Neuronal stem cell (in vitro differentiated cells): Measurements from ENCODE around the gene SORCS3.

Source experiments
- DNase-seq: peaks from one replicate; pipeline ENCODE4 v3.0.0-alpha.2; 2013; ENCODE audit warnings: low spot score
- H2AFZ ChIP-seq: one replicate; pipeline ENCODE4 v1.6.1; 2013; ENCODE audit warnings: mild to moderate bottlenecking, low read length, inconsistent platforms
- H2AK5ac ChIP-seq: 2 replicates; pipeline ENCODE4 v1.6.1; 2013; ENCODE audit warnings: low read depth, mild to moderate bottlenecking, inconsistent platforms, low read length, moderate library complexity, mixed read lengths
- H2BK120ac ChIP-seq: 2 replicates; pipeline ENCODE4 v1.6.1; 2013; ENCODE audit warnings: low read depth, mild to moderate bottlenecking, inconsistent platforms, low read length, moderate library complexity, mixed read lengths
- H2BK12ac ChIP-seq: one replicate; pipeline ENCODE4 v1.6.1; 2013; ENCODE audit warnings: low read length, inconsistent platforms
- H2BK15ac ChIP-seq: 2 replicates; pipeline ENCODE4 v1.6.1; 2013; ENCODE audit warnings: mild to moderate bottlenecking, low read length, inconsistent platforms, mixed read lengths
- H2BK5ac ChIP-seq: one replicate; pipeline ENCODE4 v1.6.1; 2013; ENCODE audit warnings: inconsistent platforms, mild to moderate bottlenecking, low read length, moderate library complexity
- H3K14ac ChIP-seq: one replicate; pipeline ENCODE4 v1.6.1; 2013; ENCODE audit warnings: low read length, inconsistent platforms
- H3K18ac ChIP-seq: 2 replicates; pipeline ENCODE4 v1.6.1; 2013; ENCODE audit warnings: low read length, inconsistent platforms
- H3K23ac ChIP-seq: 2 replicates; pipeline ENCODE4 v1.6.1; 2013; ENCODE audit warnings: low read depth, mild to moderate bottlenecking, mixed read lengths, low read length, inconsistent platforms; ENCODE audit not compliant: poor library complexity
- H3K27ac ChIP-seq: replicated peaks from 3 replicates; pipeline ENCODE4 v1.5.1; 2013; ENCODE audit warnings: low read length, inconsistent platforms
- H3K27me3 ChIP-seq, 3 experiments: 2 replicates each; pipeline ENCODE4 v1.6.1; 2013; ENCODE audit warnings: low read length in 3 of 3, mild to moderate bottlenecking in 2 of 3, inconsistent platforms in 1 of 3, low read depth in 1 of 3, mixed read lengths in 1 of 3, moderate library complexity in 1 of 3; ENCODE audit not compliant: control insufficient read depth in 3 of 3, insufficient read depth in 3 of 3
- H3K36me3 ChIP-seq, 2 donors: replicated peaks in 1 of 2; 2 replicates each; pipeline ENCODE4 v1.6.1; 2013; ENCODE audit warnings: low read length in 2 of 2; ENCODE audit not compliant: control insufficient read depth in 2 of 2, insufficient read depth in 2 of 2
- H3K4ac ChIP-seq: 2 replicates; pipeline ENCODE4 v1.6.1; 2013; ENCODE audit warnings: inconsistent platforms, mild to moderate bottlenecking, low read length, moderate library complexity
- H3K4me1 ChIP-seq, 2 donors: 1 replicate in 1 of 2; 2 replicates in 1 of 2; pipeline ENCODE4 v1.6.1; 2013; ENCODE audit warnings: low read length in 2 of 2, low read depth in 1 of 2; ENCODE audit not compliant: control insufficient read depth in 2 of 2, insufficient read depth in 1 of 2
- H3K4me2 ChIP-seq: one replicate; pipeline ENCODE4 v1.6.1; 2013; ENCODE audit warnings: mild to moderate bottlenecking, low read length, inconsistent platforms; ENCODE audit not compliant: insufficient read depth, poor library complexity, severe bottlenecking
- H3K4me3 ChIP-seq, 2 donors: 2 replicates each; pipeline ENCODE4 v1.5.1; 2013; ENCODE audit warnings: low read length in 2 of 2, mild to moderate bottlenecking in 2 of 2, inconsistent platforms in 1 of 2, moderate library complexity in 1 of 2
- H3K79me1 ChIP-seq: one replicate; pipeline ENCODE4 v1.6.1; 2013; ENCODE audit warnings: low read depth, mild to moderate bottlenecking, inconsistent platforms, low read length, moderate library complexity
- H3K9ac ChIP-seq: one replicate; pipeline ENCODE4 v1.6.1; 2013; ENCODE audit warnings: mild to moderate bottlenecking, low read depth, low read length, inconsistent platforms; ENCODE audit not compliant: poor library complexity
- H3K9me3 ChIP-seq, 2 donors: replicated peaks in 1 of 2; 2 replicates each; pipeline versions ENCODE3 to v1.6.1; 2013; ENCODE audit warnings: low read length in 2 of 2, mild to moderate bottlenecking in 2 of 2, inconsistent platforms in 1 of 2, low read depth in 1 of 2, mixed read lengths in 1 of 2, moderate library complexity in 1 of 2; ENCODE audit not compliant: control insufficient read depth in 2 of 2, insufficient read depth in 1 of 2
- H4K8ac ChIP-seq: one replicate; pipeline ENCODE4 v1.6.1; 2013; ENCODE audit warnings: low read depth, mild to moderate bottlenecking, inconsistent platforms, low read length, moderate library complexity
- H4K91ac ChIP-seq: one replicate; pipeline ENCODE4 v1.6.1; 2013; ENCODE audit warnings: low read length, low read depth, mild to moderate bottlenecking, inconsistent platforms; ENCODE audit not compliant: poor library complexity
- WGBS, 2 donors: extraction: QIAGEN DNeasy Blood & Tissue Kit; methylation state at CpG; one replicate each; pipeline ENCODE4 v1.1.7; 2013; ENCODE audit warnings: missing lambda C conversion rate in 2 of 2, mixed read lengths in 1 of 2; ENCODE audit not compliant: insufficient read length in 2 of 2, insufficient replicate concordance in 1 of 2; ENCODE audit errors: extremely low coverage in 2 of 2; 5-methylcytosine and 5-hydroxymethylcytosine counted together

SORCS3 gene

DNA sequence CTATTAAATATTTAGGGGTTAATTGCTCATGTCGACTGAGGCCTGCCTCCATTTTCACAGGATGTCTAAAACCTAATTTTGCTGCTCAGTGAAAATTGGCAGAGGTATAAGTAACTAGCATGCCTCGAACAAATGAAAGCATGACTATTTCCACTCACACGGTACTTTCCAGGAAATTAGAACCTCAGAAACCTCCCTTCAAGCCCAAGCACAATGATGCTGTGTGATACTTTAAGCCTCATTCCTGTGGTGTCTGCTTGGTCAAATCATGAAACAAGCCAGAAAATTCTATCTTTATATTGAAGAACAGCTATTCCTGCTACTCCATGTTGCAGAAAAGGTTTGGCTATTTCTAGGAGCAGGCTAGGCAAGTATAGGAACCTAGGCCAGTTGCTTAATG, 203.0 kb downstream of the SORCS3 start:
- no CpG with 5 or more reads among the region's 3 CpGs for WGBS, 2 donors
- no peak overlapping the region for H3K4me2 ChIP-seq
- no peaks in the 10 kb centered on the region for H3K79me1 ChIP-seq
- H3K9ac ChIP-seq = no peak overlapping the region
- no peak overlapping the region for H3K4me3 ChIP-seq
- H2AK5ac ChIP-seq = no peak overlapping the region
- no peak overlapping the region for H3K14ac ChIP-seq
- H4K91ac ChIP-seq = no peak overlapping the region
- no peaks in the 10 kb centered on the region for H3K27me3 ChIP-seq
- H3K4ac ChIP-seq = no peak overlapping the region
- H2BK120ac ChIP-seq = no peak overlapping the region
- H2BK12ac ChIP-seq = no peak overlapping the region
- H2BK5ac ChIP-seq = no peak overlapping the region
- no peak overlapping the region for H3K18ac ChIP-seq
- no peak overlapping the region for H3K27ac ChIP-seq
- no peak overlapping the region for H4K8ac ChIP-seq
- H3K36me3 ChIP-seq = no peaks in the 10 kb centered on the region
- H3K4me1 ChIP-seq = no peaks in the 10 kb centered on the region
- H3K23ac ChIP-seq = no peak overlapping the region
- no peak for DNase-seq
- H2BK15ac ChIP-seq = no peak overlapping the region
- no peak overlapping the region for H2AFZ ChIP-seq
- H3K9me3 ChIP-seq = no peaks in the 10 kb centered on the region

GRCh38 chr10:104850023-104850422, 208.9 kb downstream of the SORCS3 start:
- Histone ChIP-seq H4K8ac (no peak overlapping the region), H3K23ac (no peak overlapping the region), H4K91ac (no peak overlapping the region), H3K4me3 (no peak overlapping the region), H3K4ac (no peak overlapping the region), H3K36me3 (no peaks in the 10 kb centered on the region), H3K4me2 (no peak overlapping the region), H2AFZ (no peak overlapping the region), H3K9me3 (no peaks in the 10 kb centered on the region), H3K14ac (no peak overlapping the region), H3K18ac (no peak overlapping the region), H2AK5ac (no peak overlapping the region), H2BK120ac (no peak overlapping the region), H2BK15ac (no peak overlapping the region), H3K9ac (no peak overlapping the region), H2BK12ac (no peak overlapping the region), H3K79me1 (no peaks in the 10 kb centered on the region), H3K27ac (no peak overlapping the region), H2BK5ac (no peak overlapping the region), H3K4me1 (no peaks in the 10 kb centered on the region), H3K27me3 (no peaks in the 10 kb centered on the region)
- no peak for DNase-seq
- WGBS, 2 donors = no CpG with 5 or more reads among the region's 5 CpGs

- Histone ChIP-seq H2BK5ac (no peak overlapping the region), H3K4ac (no peak overlapping the region), H4K91ac (no peak overlapping the region), H3K9ac (no peak overlapping the region), H3K27ac (no peak overlapping the region), H4K8ac (no peak overlapping the region), H2BK15ac (no peak overlapping the region), H3K18ac (no peak overlapping the region), H3K4me3 (no peak overlapping the region), H3K36me3 (no peaks in the 10 kb centered on the region), H3K4me1 (peaks cover 0 to 2% of the 10 kb centered on the region in 2 donors), H3K23ac (no peak overlapping the region), H3K14ac (no peak overlapping the region), H3K4me2 (no peak overlapping the region), H3K9me3 (no peaks in the 10 kb centered on the region), H2BK120ac (no peak overlapping the region), H2BK12ac (no peak overlapping the region), H2AK5ac (no peak overlapping the region), H3K27me3 (no peaks in the 10 kb centered on the region), H3K79me1 (no peaks in the 10 kb centered on the region), H2AFZ (no peak overlapping the region)
- WGBS, 2 donors = no CpG with 5 or more reads among the region's 6 CpGs
- no peak for DNase-seq
Observed at GRCh38 chr10:104867966-104868598, 227.0 kb downstream of the SORCS3 start.

DNA sequence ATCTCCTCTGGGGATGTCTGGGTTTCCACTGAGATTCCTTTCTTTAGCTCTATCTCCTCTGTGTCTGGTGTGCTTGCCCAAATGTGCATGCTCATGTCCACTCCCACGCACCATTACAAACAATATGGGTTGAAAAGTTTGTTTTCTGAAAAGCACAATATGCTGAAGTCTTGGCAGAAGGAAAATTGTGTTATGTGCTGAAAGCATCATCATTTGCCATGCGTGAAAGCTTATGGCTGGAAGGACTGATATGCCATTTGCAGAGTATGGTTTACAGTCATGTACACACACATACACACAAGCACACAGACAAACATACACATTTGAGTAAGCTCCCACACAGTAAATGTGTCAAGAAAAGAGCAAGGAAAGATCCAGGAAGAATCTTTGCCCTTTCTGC, 231.6 kb downstream of the SORCS3 start:
- Histone ChIP-seq H3K27me3 (no peaks in the 10 kb centered on the region), H3K4me2 (no peak overlapping the region), H3K36me3 (no peaks in the 10 kb centered on the region), H3K23ac (no peak overlapping the region), H2BK12ac (no peak overlapping the region), H3K9me3 (no peaks in the 10 kb centered on the region), H3K18ac (no peak overlapping the region), H4K91ac (no peak overlapping the region), H3K4ac (no peak overlapping the region), H2BK5ac (no peak overlapping the region), H3K27ac (no peak overlapping the region), H2AK5ac (no peak overlapping the region), H3K14ac (no peak overlapping the region), H3K9ac (no peak overlapping the region), H2BK120ac (no peak overlapping the region), H3K4me3 (no peak overlapping the region), H3K4me1 (peaks cover 0 to 2% of the 10 kb centered on the region in 2 donors), H2BK15ac (no peak overlapping the region), H4K8ac (no peak overlapping the region), H2AFZ (no peak overlapping the region), H3K79me1 (no peaks in the 10 kb centered on the region)
- no CpG with 5 or more reads among the region's 2 CpGs for WGBS, 2 donors
- DNase-seq = no peak
